GM21529 (cell line): ENCODE measurements around the gene EFHD1.

Source experiments
- ATAC-seq: cut with Tn5 transposase; IDR thresholded peaks from one replicate; pipeline ENCODE4 v1.9.1; 2021; ENCODE audit not compliant: unreplicated experiment

The EFHD1 gene

GRCh38 chr2:232633413-232634205, at the start of gene EFHD1:
Gene EFHD1 (plus strand): TSS chr2:232633604. CDS start chr2:232633705, 101 bp downstream.
- ATAC-seq, result no peak

GRCh38 chr2:232584238-232584637, 49.2 kb upstream of the EFHD1 start:
- ATAC-seq, result no peak

GRCh38 chr2:232586943-232587505, 46.4 kb upstream of the EFHD1 start:
- ATAC-seq, result no peak

- no peak for ATAC-seq
These were observed 45.9 kb upstream of the EFHD1 start for GRCh38 chr2:232587512-232587911.

GRCh38 chr2:232588031-232588430, 45.4 kb upstream of the EFHD1 start:
- no peak for ATAC-seq

GRCh38 chr2:232588680-232589585, 44.5 kb upstream of the EFHD1 start:
- no peak for ATAC-seq

- ATAC-seq, result no peak
These were observed 40.5 kb upstream of the EFHD1 start for GRCh38 chr2:232592772-232593395.

GRCh38 chr2:232593982-232594381, 39.4 kb upstream of the EFHD1 start:
- ATAC-seq, result no peak

- ATAC-seq, result no peak
These were observed 35.9 kb upstream of the EFHD1 start for GRCh38 chr2:232597362-232598079.

- no peak for ATAC-seq
These were observed 35.1 kb upstream of the EFHD1 start for GRCh38 chr2:232598293-232598692.

- no peak for ATAC-seq
These were observed 33.2 kb upstream of the EFHD1 start for GRCh38 chr2:232600053-232600773.

GRCh38 chr2:232603283-232603682, 30.1 kb upstream of the EFHD1 start:
- ATAC-seq, result no peak

GRCh38 chr2:232604535-232604934, 28.9 kb upstream of the EFHD1 start:
- ATAC-seq, result no peak

- ATAC-seq, result no peak
These were observed 26.4 kb upstream of the EFHD1 start for GRCh38 chr2:232607011-232607410.

- no peak for ATAC-seq
These were observed 23.8 kb upstream of the EFHD1 start for GRCh38 chr2:232609607-232610006.

GRCh38 chr2:232610081-232610480, 23.3 kb upstream of the EFHD1 start:
- ATAC-seq, result no peak

GRCh38 chr2:232611061-232611460, 22.3 kb upstream of the EFHD1 start:
- no peak for ATAC-seq

GRCh38 chr2:232611559-232612218, 21.7 kb upstream of the EFHD1 start:
- ATAC-seq, result no peak

- no peak for ATAC-seq
These were observed 19.8 kb upstream of the EFHD1 start for GRCh38 chr2:232613538-232614134.
